H4 (cell line): ENCODE results near the gene CLEC7A. TPM values are rescaled to one million over a fixed set of nuclear protein-coding genes. Genes with fewer than 3 reads are reported as not detected.

Source experiments
- DNase-seq: peaks from one replicate; pipeline ENCODE4 v3.0.0-alpha.2; 2015; ENCODE audit warnings: low spot score
- total RNA-seq: library from RNA; depleted of rRNA; stranded (reverse); fragments of >200 nt; shearing (Covaris generic); gene quantifications from 2 replicates; pipeline ENCODE4 v1.2.3, GENCODE V29; 2014; rRNA removed

Gene CLEC7A
- total RNA-seq, 1 experiment from 2014 or later, result 0.87 TPM

DNA sequence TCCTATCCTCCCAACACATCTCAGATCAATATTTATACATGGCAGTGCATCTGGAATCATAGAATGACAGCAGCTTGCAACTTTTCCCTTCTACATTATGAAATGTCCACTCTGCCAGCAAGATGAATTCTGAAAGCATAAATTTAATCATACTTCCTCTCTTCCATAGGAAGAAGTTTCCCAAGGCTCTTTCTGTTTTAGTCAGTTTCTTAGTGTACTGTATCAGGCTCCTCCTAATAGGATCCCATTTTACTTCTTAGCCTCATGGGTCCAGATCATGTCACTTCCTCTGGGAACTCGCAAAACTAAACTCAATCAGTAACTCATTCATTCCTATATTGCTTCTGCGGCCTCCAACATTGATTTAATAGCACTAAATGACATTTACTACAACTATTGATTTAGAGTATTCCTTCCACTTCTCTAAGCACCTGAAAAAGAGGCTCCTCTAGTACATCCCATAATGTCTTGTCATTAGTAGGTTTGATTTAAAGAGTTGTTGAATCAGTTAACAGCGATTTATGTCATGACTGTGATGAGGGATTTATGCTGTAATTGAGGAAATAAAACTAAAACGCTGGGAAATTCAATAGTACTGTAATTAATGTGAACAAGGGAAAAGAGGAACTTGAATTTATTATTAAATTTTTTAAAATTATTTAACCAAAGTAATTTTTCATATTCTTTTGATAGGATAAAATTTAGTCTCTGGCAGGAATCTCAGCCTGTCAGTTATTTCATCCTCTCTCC, 35.2 kb downstream of the CLEC7A start:
- no peak for DNase-seq

GRCh38 chr12:10088955-10089900, 40.8 kb downstream of the CLEC7A start:
- DNase-seq, result no peak

- DNase-seq, result no peak
These were observed 42.0 kb downstream of the CLEC7A start for GRCh38 chr12:10088031-10088430.

GRCh38 chr12:10086387-10086786, 43.6 kb downstream of the CLEC7A start:
- DNase-seq, result no peak

- DNase-seq, result no peak
These were observed 45.3 kb downstream of the CLEC7A start for GRCh38 chr12:10084733-10085132.

GRCh38 chr12:10082117-10082874, 47.7 kb downstream of the CLEC7A start:
- DNase-seq, result no peak

GRCh38 chr12:10075451-10075850, 54.5 kb downstream of the CLEC7A start:
- DNase-seq, result no peak

- DNase-seq, result no peak
These were observed 56.7 kb downstream of the CLEC7A start for GRCh38 chr12:10073261-10073660.

DNA sequence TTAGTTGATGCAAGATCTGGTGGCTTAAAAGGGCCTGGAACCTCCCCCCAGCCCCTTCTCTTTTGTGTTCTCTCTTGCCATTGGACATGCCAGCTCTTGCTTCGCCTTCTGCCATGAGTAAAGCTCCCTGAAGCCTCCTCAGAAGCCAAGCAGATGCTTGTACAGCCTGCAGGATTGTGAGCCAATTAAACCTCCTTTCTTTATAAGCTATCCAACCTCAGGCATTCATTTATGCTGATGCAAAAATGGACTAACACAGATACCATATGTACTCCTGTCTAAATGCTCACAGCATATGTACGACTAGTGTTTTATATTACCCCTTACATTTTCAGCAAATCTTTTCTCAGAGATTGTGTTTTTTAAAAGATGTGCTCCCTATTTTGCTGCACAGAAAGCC, 57.9 kb downstream of the CLEC7A start:
- DNase-seq, result no peak

DNA sequence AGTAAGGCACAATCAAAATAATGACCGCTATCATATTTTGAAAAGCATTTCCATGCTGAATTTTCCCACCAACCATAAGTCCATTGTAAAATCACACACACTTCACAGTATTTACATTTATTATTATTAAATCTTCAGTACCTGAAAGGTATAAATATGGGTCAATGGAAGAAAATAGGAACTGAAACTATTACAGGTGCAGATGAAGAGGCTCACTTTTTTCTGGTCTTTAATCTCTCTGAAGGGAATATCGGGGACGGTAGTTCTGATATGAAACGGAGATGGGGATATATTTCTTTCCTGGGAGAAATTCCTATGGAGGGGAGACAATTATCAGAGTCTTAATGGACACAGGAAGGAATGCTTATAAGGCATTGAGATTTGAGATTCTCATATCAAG, 59.6 kb downstream of the CLEC7A start:
- DNase-seq, result no peak

- no peak for DNase-seq
These were observed 60.0 kb downstream of the CLEC7A start for GRCh38 chr12:10069976-10070375.

GRCh38 chr12:10069099-10069498, 60.9 kb downstream of the CLEC7A start:
- peak; percentile 78 for DNase-seq

- no peak for DNase-seq
These were observed 61.4 kb downstream of the CLEC7A start for GRCh38 chr12:10068644-10069043.

GRCh38 chr12:10067942-10068341, 62.1 kb downstream of the CLEC7A start:
- DNase-seq, result peak; percentile 25

GRCh38 chr12:10067264-10067663, 62.7 kb downstream of the CLEC7A start:
- DNase-seq, result no peak

Other genes starting within 250 kb of the CLEC7A start
- gene KLRF2, start 248.7 kb downstream of the CLEC7A start, total RNA-seq, result not detected in 2 replicates
- not detected in 2 replicates for gene CLEC2A, start 197.8 kb downstream of the CLEC7A start, total RNA-seq
- gene CLEC12A, start 158.8 kb downstream of the CLEC7A start, total RNA-seq, result not detected in 2 replicates
- not detected in 2 replicates for gene CLEC1B, start 131.1 kb downstream of the CLEC7A start, total RNA-seq
- gene CLEC12B, start 119.6 kb downstream of the CLEC7A start, total RNA-seq, result not detected in 2 replicates
- gene CLEC9A, start 99.5 kb downstream of the CLEC7A start, total RNA-seq, result not detected in 2 replicates
- 0.50 and 1.4 TPM in 2 replicates for gene CLEC1A, start 31.2 kb downstream of the CLEC7A start, total RNA-seq
- gene OLR1, start 41.9 kb upstream of the CLEC7A start, total RNA-seq, result 7.3 and 8.7 TPM in 2 replicates
- gene TMEM52B, start 48.8 kb upstream of the CLEC7A start, total RNA-seq, result 0.10 and 1.5 TPM in 2 replicates
- gene GABARAPL1, start 82.7 kb upstream of the CLEC7A start, total RNA-seq, result 73.5 and 75.5 TPM in 2 replicates
- gene KLRD1, start 177.7 kb upstream of the CLEC7A start, total RNA-seq, result 0.77 and 6.7 TPM in 2 replicates